Type B pancreatic cell (in vitro differentiated cells): ENCODE results near the gene COL1A2. TPM values are rescaled to one million over a fixed set of nuclear protein-coding genes. Genes with fewer than 3 reads are reported as not detected.

Experiments
- DNase-seq: peaks from one replicate; pipeline ENCODE4 v3.0.0; 2021; ENCODE audit warnings: mixed read lengths; ENCODE audit not compliant: unreplicated experiment; ENCODE audit errors: extremely low spot score
- H3K27ac Mint-ChIP-seq: 2 replicates; pipeline ENCODE4 v1.8.0; 2021; ENCODE audit warnings: mild to moderate bottlenecking, mixed read lengths
- H3K27me3 Mint-ChIP-seq: 2 replicates; pipeline ENCODE4 v1.8.0; 2021; ENCODE audit warnings: mixed read lengths
- H3K36me3 Mint-ChIP-seq: 2 replicates; pipeline ENCODE4 v1.8.0; 2021; ENCODE audit warnings: mixed read lengths
- H3K4me1 Mint-ChIP-seq: one replicate; pipeline ENCODE4 v1.8.0; 2021; ENCODE audit warnings: mixed read lengths; ENCODE audit not compliant: unreplicated experiment
- H3K4me3 Mint-ChIP-seq: 2 replicates; pipeline ENCODE4 v1.8.0; 2021; ENCODE audit warnings: mild to moderate bottlenecking, mixed read lengths
- H3K9me3 Mint-ChIP-seq: 2 replicates; pipeline ENCODE4 v1.8.0; 2021; ENCODE audit warnings: mixed read lengths
- total RNA-seq: library from RNA; stranded (reverse); gene quantifications from 2 replicates; pipeline ENCODE4 v1.2.1, GENCODE V29; 2021; ENCODE audit warnings: low replicate concordance
- TF ChIP-seq, protein P1 (sequence below): fragments of 200-600 bp; sonication (generic); conservative IDR thresholded peaks from 2 replicates; pipeline ENCODE4 v1.5.0; 2021; ENCODE audit warnings: antibody characterized with exemption, mild to moderate bottlenecking

COL1A2 gene
- total RNA-seq, 1 donor from 2014 or later, result 692 TPM

DNA sequence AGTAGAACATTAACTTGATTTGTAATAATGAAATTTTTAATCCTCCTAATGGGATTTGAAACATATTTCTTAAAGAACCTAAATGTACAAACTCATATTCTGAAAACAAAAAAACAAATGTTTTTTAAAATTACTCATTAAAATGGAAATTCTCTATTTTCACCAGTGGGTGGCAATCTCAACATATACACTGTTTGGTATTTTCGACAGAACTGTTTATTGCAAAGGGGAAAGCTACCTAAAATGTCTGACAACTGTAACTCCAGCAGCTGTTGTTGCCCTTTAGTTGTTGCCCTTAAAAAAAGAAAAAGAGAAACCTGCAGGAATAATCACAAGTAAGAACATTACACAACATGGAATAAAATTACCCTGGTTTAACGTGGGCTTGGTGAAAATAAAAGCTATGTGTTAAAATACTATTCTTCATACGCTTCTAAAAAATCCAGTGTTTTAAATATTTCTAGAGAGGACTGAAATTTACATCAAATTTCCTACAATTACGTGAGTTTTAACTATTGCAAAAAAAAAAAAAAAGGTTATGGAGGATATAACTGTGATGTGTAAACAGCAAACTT lies 54.5 kb downstream of the COL1A2 start:
- TF ChIP-seq, protein P1, sequence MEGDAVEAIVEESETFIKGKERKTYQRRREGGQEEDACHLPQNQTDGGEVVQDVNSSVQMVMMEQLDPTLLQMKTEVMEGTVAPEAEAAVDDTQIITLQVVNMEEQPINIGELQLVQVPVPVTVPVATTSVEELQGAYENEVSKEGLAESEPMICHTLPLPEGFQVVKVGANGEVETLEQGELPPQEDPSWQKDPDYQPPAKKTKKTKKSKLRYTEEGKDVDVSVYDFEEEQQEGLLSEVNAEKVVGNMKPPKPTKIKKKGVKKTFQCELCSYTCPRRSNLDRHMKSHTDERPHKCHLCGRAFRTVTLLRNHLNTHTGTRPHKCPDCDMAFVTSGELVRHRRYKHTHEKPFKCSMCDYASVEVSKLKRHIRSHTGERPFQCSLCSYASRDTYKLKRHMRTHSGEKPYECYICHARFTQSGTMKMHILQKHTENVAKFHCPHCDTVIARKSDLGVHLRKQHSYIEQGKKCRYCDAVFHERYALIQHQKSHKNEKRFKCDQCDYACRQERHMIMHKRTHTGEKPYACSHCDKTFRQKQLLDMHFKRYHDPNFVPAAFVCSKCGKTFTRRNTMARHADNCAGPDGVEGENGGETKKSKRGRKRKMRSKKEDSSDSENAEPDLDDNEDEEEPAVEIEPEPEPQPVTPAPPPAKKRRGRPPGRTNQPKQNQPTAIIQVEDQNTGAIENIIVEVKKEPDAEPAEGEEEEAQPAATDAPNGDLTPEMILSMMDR, result peak; percentile 80
- no peaks in the 10 kb centered on the region for H3K27me3 Mint-ChIP-seq
- no peak overlapping the region for H3K27ac Mint-ChIP-seq
- H3K9me3 Mint-ChIP-seq, result peaks cover 4% of the 10 kb centered on the region
- peaks cover 47% of the 10 kb centered on the region for H3K4me1 Mint-ChIP-seq
- no peak for DNase-seq
- no peak overlapping the region for H3K4me3 Mint-ChIP-seq
- H3K36me3 Mint-ChIP-seq, result no peaks in the 10 kb centered on the region

DNA sequence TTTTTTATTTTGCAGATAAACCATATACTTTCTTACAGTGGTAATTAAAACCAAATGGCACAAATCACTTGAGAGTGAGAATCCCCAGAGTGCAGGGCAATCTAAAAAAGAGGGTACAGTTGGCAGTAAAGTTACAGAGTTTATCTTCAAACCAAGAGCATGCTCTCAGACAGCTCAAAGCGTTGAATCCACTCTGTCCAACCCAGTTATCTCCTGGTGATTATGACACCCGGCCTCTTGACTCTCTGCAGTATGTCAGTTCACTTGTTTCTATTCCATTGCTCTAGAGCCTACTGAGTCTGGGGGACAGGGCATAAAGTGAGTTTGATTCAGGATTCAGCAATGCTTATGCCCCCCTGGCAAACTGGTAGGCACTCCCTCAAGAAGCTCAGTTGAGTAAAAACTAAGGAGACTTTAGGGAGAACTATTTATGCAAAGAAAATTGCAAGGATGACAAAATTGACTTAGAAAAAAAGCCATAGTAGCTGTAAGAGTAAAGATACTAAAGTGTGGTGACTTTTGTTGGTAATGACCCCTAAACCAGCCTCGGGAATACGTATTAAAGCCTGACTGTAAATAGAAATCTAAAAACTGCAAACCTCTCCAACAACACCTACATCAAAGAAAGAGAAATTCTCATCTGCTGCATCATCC lies 55.5 kb downstream of the COL1A2 start:
- TF ChIP-seq, protein P1, result no peak
- Mint-ChIP-seq H3K4me3 (no peak overlapping the region), H3K27ac (no peak overlapping the region), H3K36me3 (no peaks in the 10 kb centered on the region), H3K4me1 (peaks cover 40% of the 10 kb centered on the region), H3K9me3 (peaks cover 4% of the 10 kb centered on the region), H3K27me3 (no peaks in the 10 kb centered on the region)
- DNase-seq, result no peak

DNA sequence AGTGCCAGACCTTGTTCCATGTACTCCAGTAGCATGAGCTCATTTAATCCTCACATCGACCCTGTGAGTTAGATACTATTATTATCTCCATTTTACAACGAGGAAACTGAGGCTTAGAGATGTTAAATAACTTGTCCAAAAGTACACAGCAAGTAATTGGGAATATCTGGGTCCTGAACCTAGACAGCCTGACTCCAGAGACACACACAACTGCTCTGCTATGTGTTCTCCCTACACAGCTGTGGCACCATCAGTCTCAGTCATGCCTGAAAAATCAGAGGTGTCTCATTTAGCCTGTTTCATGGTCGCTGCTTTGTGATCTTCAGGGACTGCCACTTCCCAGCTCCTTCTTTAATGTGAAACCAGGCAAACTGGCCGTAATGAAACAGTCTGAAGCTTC lies 56.5 kb downstream of the COL1A2 start:
- Mint-ChIP-seq H3K4me1 (peaks cover 30% of the 10 kb centered on the region), H3K4me3 (no peak overlapping the region), H3K36me3 (no peaks in the 10 kb centered on the region), H3K27me3 (no peaks in the 10 kb centered on the region), H3K9me3 (peaks cover 4% of the 10 kb centered on the region), H3K27ac (no peak overlapping the region)
- TF ChIP-seq, protein P1, result no peak
- DNase-seq, result no peak

DNA sequence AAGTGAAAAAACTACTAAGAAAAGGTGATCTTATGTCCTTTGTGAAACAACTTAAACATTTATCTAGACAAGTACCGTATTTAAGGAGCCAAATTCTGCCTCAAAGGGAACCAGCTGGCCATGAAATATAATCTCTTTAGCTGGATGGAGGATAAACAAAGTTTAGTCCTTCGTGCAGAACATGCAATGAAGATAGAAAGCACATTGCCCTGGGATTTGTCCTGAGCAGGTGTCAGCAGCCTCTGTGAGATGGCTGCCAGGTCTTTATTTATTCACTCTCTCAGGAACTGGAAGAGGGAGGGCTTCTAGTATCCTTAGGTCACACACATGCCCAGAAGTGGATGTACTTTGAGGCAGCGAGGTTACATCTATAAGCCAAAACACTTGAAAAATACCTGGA lies 57.5 kb downstream of the COL1A2 start:
- Mint-ChIP-seq H3K9me3 (peaks cover 8% of the 10 kb centered on the region), H3K36me3 (no peaks in the 10 kb centered on the region), H3K4me3 (no peak overlapping the region), H3K27ac (no peak overlapping the region), H3K4me1 (peaks cover 30% of the 10 kb centered on the region), H3K27me3 (no peaks in the 10 kb centered on the region)
- TF ChIP-seq, protein P1, result no peak
- no peak for DNase-seq

DNA sequence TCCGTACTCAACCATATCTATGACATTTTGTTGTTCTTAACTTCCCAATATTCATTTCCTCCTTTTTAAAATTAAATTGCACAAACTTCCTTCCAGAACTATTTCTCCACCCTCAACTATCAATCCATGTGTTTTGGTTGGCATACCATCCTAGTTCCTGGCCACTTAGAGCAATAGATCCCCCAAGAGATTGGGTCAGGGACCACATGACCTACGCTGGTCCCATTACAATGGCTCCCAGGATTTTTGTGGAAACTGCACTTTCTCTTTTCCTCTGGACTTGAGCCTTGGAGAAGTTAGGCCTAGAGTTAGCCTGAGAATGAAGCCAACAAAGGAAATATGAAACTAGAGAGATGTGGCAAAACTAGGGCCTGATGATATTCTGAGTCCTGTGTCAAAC lies 59.2 kb downstream of the COL1A2 start:
- DNase-seq, result no peak
- Mint-ChIP-seq H3K36me3 (no peaks in the 10 kb centered on the region), H3K27ac (no peak overlapping the region), H3K9me3 (peaks cover 8% of the 10 kb centered on the region), H3K4me1 (peaks cover 30% of the 10 kb centered on the region), H3K4me3 (no peak overlapping the region), H3K27me3 (no peaks in the 10 kb centered on the region)
- TF ChIP-seq, protein P1, result no peak
